Endothelial cell of umbilical vein (primary cell): Measurements from ENCODE around the gene CNTD1. TPM values are rescaled to one million over a fixed set of nuclear protein-coding genes. Genes with fewer than 3 reads are reported as not detected.

Experiments
- BruUV-seq: library from RNA; stranded (reverse); fragments of 400-500 nt; replicated peaks from 2 replicates; lab custom pipeline; 2021; lab: Mats Ljungman, UMichigan
- CTCF ChIA-PET: fragments of 300-600, 350-600 bp; sonication (Branson Sonifier 250); formaldehyde crosslinking; loops from one replicate; lab custom pipeline; 2021; ENCODE audit warnings: antibody characterized with exemption, inconsistent platforms; lab: Charles Lee
- POLR2A ChIA-PET: fragments of 300-600, 350-600 bp; sonication (Branson Sonifier 250); formaldehyde crosslinking; loops from one replicate; lab custom pipeline; 2021; ENCODE audit warnings: antibody characterized with exemption, inconsistent platforms; lab: Charles Lee
- DNase-seq: peaks from one replicate; pipeline ENCODE4 v3.0.0-alpha.2; 2011; ENCODE audit warnings: low read depth, low spot score
- FAIRE-seq: peaks from 2 replicates; lab custom pipeline; 2011; peaks lifted over from hg19 to GRCh38; lab: Jason Lieb, UNC
- H2AFZ ChIP-seq: 2 replicates; pipeline ENCODE4 v1.6.0; 2012; ENCODE audit warnings: low read depth, low read length, control low read depth, inconsistent platforms
- H3K27ac ChIP-seq: 2 replicates; pipeline ENCODE4 v1.5.1; 2011; ENCODE audit warnings: low read depth, mild to moderate bottlenecking, control low read depth, low read length, moderate library complexity; ENCODE audit not compliant: insufficient read depth
- H3K27me3 ChIP-seq, 2 experiments: 2 replicates each; pipeline versions ENCODE4 v1.6.0 to v1.6.1; 2011; ENCODE audit warnings: low read length in 2 of 2, mixed read lengths in 1 of 2; ENCODE audit not compliant: control insufficient read depth in 2 of 2, insufficient read depth in 2 of 2
- H3K36me3 ChIP-seq, 2 experiments: 2 replicates in 1 of 2; 3 replicates in 1 of 2; pipeline ENCODE4 v1.5.1; 2011; ENCODE audit warnings: low read length in 2 of 2, mild to moderate bottlenecking in 1 of 2, moderate library complexity in 1 of 2; ENCODE audit not compliant: control insufficient read depth in 2 of 2, insufficient read depth in 2 of 2; ENCODE audit errors: extremely low read depth in 1 of 2
- H3K4me1 ChIP-seq: 3 replicates; pipeline ENCODE4 v1.5.1; 2011; ENCODE audit warnings: mild to moderate bottlenecking, low read length; ENCODE audit not compliant: control insufficient read depth, insufficient read depth; ENCODE audit errors: extremely low read depth
- H3K4me2 ChIP-seq: 2 replicates; pipeline ENCODE4 v1.6.1; 2011; ENCODE audit warnings: low read length, control low read depth, mixed read lengths; ENCODE audit not compliant: insufficient read depth
- H3K4me3 ChIP-seq, 3 experiments: fragments of 200-600 bp in 1 of 3; sonication (generic), shearing (Covaris generic) in 1 of 3; replicated peaks in 1 of 3; 2 replicates each; pipeline ENCODE4 v1.5.1; 2011 to 2016; ENCODE audit warnings: control low read depth in 3 of 3, low read length in 3 of 3, mild to moderate bottlenecking in 2 of 3, inconsistent platforms in 1 of 3, low read depth in 1 of 3, moderate library complexity in 1 of 3; ENCODE audit not compliant: insufficient read depth in 1 of 3
- H3K79me2 ChIP-seq: 2 replicates; pipeline ENCODE4 v1.6.0; 2012; ENCODE audit warnings: low read length, inconsistent platforms; ENCODE audit not compliant: control insufficient read depth, insufficient read depth
- H3K9ac ChIP-seq: replicated peaks from 2 replicates; pipeline ENCODE3; 2011; ENCODE audit warnings: low read length, control low read depth; ENCODE audit not compliant: insufficient read depth; ENCODE audit errors: extremely low read depth
- H3K9me1 ChIP-seq: replicated peaks from 3 replicates; pipeline ENCODE4 v1.6.0; 2011; ENCODE audit warnings: mild to moderate bottlenecking, low read length; ENCODE audit not compliant: control insufficient read depth, insufficient read depth; ENCODE audit errors: extremely low read depth
- H3K9me3 ChIP-seq: replicated peaks from 2 replicates; pipeline ENCODE4 v1.5.1; 2012; ENCODE audit warnings: low read length, inconsistent platforms; ENCODE audit not compliant: control insufficient read depth, insufficient read depth
- H4K20me1 ChIP-seq: replicated peaks from 2 replicates; pipeline ENCODE3; 2011; ENCODE audit warnings: mild to moderate bottlenecking, low read length; ENCODE audit not compliant: control insufficient read depth, insufficient read depth; ENCODE audit errors: extremely low read depth
- EZH2 ChIP-seq: IDR thresholded peaks from 2 replicates; pipeline ENCODE4 v1.6.1; 2012; ENCODE audit warnings: borderline replicate concordance, low read depth, mild to moderate bottlenecking, moderate library complexity, low read length, inconsistent platforms; ENCODE audit not compliant: severe bottlenecking
- JUN ChIP-seq: IDR thresholded peaks from 2 replicates; pipeline ENCODE4 v1.6.1; 2011; ENCODE audit warnings: borderline replicate concordance, low read depth; ENCODE audit not compliant: insufficient read length, insufficient read depth
- MAX ChIP-seq: IDR thresholded peaks from 2 replicates; pipeline ENCODE4 v1.6.1; 2011; ENCODE audit not compliant: insufficient read depth, insufficient read length
- POLR2AphosphoS5 ChIP-seq: IDR thresholded peaks from 2 replicates; pipeline ENCODE4 v1.6.1; 2012; ENCODE audit warnings: low read depth, mild to moderate bottlenecking, control low read depth, low read length, moderate library complexity; ENCODE audit not compliant: insufficient read depth
- dilution Hi-C: fragments of 300-500 bp; cut with MboI; formaldehyde crosslinking; loops from one replicate; pipeline ENCODE4 v1.15.0; 2019; ENCODE audit warnings: low sequenced_read_pairs; ENCODE audit not compliant: extremely low pct_ligation_motif_present
- intact Hi-C: fragments of 100-400 bp; cut with micrococcal nuclease; formaldehyde crosslinking; loops from one replicate; pipeline ENCODE4 v1.10.0; 2022
- microRNA-seq: library from miRNA; unstranded; fragments of <30 nt; microRNA quantifications from one replicate; pipeline ENCODE4 v1.2.0, GENCODE V29; 2021; ENCODE audit warnings: borderline number of aligned reads, borderline replicate concordance
- polyA plus RNA-seq, 4 experiments: library from polyadenylated mRNA; depleted of rRNA in 3 of 4; stranded (reverse) in 3 of 4; unstranded in 1 of 4; fragments of >200 nt; gene quantifications; 2 replicates each; pipeline versions ENCODE4 v1.2.1 to v1.2.3, GENCODE V29; 2011 to 2012; ENCODE audit warnings: missing spikeins in 1 of 4
- small RNA-seq: library from RNA; depleted of rRNA; stranded (forward); fragments of <200 nt; gene quantifications from one replicate; pipeline ENCODE3, GENCODE V24; 2012; ENCODE audit warnings: low replicate concordance, low read depth; ENCODE audit not compliant: insufficient read depth, insufficient read length
- total RNA-seq: library from RNA; stranded (reverse); gene quantifications from 2 replicates; pipeline ENCODE4 v1.2.3, GENCODE V29; 2021

The CNTD1 gene
- total and polyA plus RNA-seq, 2 donors (not counting 3 experiments of a cell fraction or from before 2014, with no cell fraction given): not detected

GRCh38 chr17:42857389-42857788, 58.7 kb downstream of the CNTD1 start:
- Histone ChIP-seq H3K27ac (no peak overlapping the region), H2AFZ (no peak overlapping the region), H3K9me3 (no peaks in the 10 kb centered on the region), H3K4me2 (no peak overlapping the region), H3K4me1 (no peaks in the 10 kb centered on the region), H3K36me3 (no peaks in the 10 kb centered on the region), H3K4me3 (no peak overlapping the region), H3K9me1 (no peaks in the 10 kb centered on the region), H3K27me3 (no peaks in the 10 kb centered on the region), H3K79me2 (no peaks in the 10 kb centered on the region), H3K9ac (no peak overlapping the region), H4K20me1 (no peaks in the 10 kb centered on the region)
- no peak for TF ChIP-seq POLR2AphosphoS5
- TF ChIP-seq MAX: no peak
- no peak for TF ChIP-seq JUN
- TF ChIP-seq EZH2: no peak
- CTCF ChIA-PET: interaction anchor here (3.1 kb wide), 1 partner anchor 72 kb away, joined by 11 read pairs; no protein-coding TSS in a partner anchor
- DNase-seq (no peak), FAIRE-seq (no peak)
- POLR2A ChIA-PET: no interaction called here
- dilution Hi-C loops: no loop called here
- BruUV-seq: no TSS peak
- intact Hi-C loops: no loop called here

Small RNAs within 50 kb of the gene (microRNA-seq; reads per million reads assigned to microRNA genes)
- 1.5 reads per million for gene MIR6781

Small RNAs within 50 kb of the gene (small RNA-seq; reads per million reads assigned to genes)
- not detected for gene HMGN2P15
- gene MIR6781: not detected

Other genes with a start within 250 kb of the CNTD1 start
- gene HSD17B1, start 245.9 kb upstream of the CNTD1 start, total RNA-seq: 0.62 and 1.0 TPM in 2 replicates
- 0.22 and 0.41 TPM in 2 replicates for gene HSD17B1, start 245.9 kb upstream of the CNTD1 start, polyA plus RNA-seq
- 69.2 and 77.7 TPM in 2 replicates for gene COASY, start 236.7 kb upstream of the CNTD1 start, total RNA-seq
- 39.6 and 52.6 TPM in 2 replicates for gene COASY, start 236.7 kb upstream of the CNTD1 start, polyA plus RNA-seq
- gene MLX, start 231.8 kb upstream of the CNTD1 start, total RNA-seq: 40.3 and 40.9 TPM in 2 replicates
- gene MLX, start 231.8 kb upstream of the CNTD1 start, polyA plus RNA-seq: 41.1 and 42.7 TPM in 2 replicates
- 19.3 and 20.8 TPM in 2 replicates for gene PSMC3IP, start 221.1 kb upstream of the CNTD1 start, total RNA-seq
- 5.5 and 5.9 TPM in 2 replicates for gene PSMC3IP, start 221.1 kb upstream of the CNTD1 start, polyA plus RNA-seq
- gene RETREG3, start 189.5 kb upstream of the CNTD1 start, total RNA-seq: 52.3 and 53.4 TPM in 2 replicates
- gene RETREG3, start 189.5 kb upstream of the CNTD1 start, polyA plus RNA-seq: 32.6 and 36.2 TPM in 2 replicates
- 96.9 and 102 TPM in 2 replicates for gene TUBG1, start 189.2 kb upstream of the CNTD1 start, total RNA-seq
- 132 and 173 TPM in 2 replicates for gene TUBG1, start 189.2 kb upstream of the CNTD1 start, polyA plus RNA-seq
- gene TUBG2, start 139.6 kb upstream of the CNTD1 start, total RNA-seq: 13.1 and 13.2 TPM in 2 replicates
- gene TUBG2, start 139.6 kb upstream of the CNTD1 start, polyA plus RNA-seq: 17.7 and 19.4 TPM in 2 replicates
- gene PLEKHH3, start 121.9 kb upstream of the CNTD1 start, total RNA-seq: 11.3 and 13.2 TPM in 2 replicates
- gene PLEKHH3, start 121.9 kb upstream of the CNTD1 start, polyA plus RNA-seq: 5.4 and 6.8 TPM in 2 replicates
- 1.3 TPM in 1 of 2 replicates, not detected in the other for gene CCR10, start 117.0 kb upstream of the CNTD1 start, total RNA-seq
- gene CCR10, start 117.0 kb upstream of the CNTD1 start, polyA plus RNA-seq: 1.1 and 1.4 TPM in 2 replicates
- gene CNTNAP1, start 116.3 kb upstream of the CNTD1 start, total RNA-seq: 3.6 and 44.8 TPM in 2 replicates
- 26.3 and 27.3 TPM in 2 replicates for gene CNTNAP1, start 116.3 kb upstream of the CNTD1 start, polyA plus RNA-seq
- 29.8 and 31.4 TPM in 2 replicates for gene EZH1, start 53.8 kb upstream of the CNTD1 start, total RNA-seq
- 27.8 and 33.7 TPM in 2 replicates for gene EZH1, start 53.8 kb upstream of the CNTD1 start, polyA plus RNA-seq
- gene RAMP2, start 37.6 kb upstream of the CNTD1 start, total RNA-seq: 71.0 and 106 TPM in 2 replicates
- gene RAMP2, start 37.6 kb upstream of the CNTD1 start, polyA plus RNA-seq: 192 and 262 TPM in 2 replicates
- 45.0 and 47.1 TPM in 2 replicates for gene VPS25, start 25.4 kb upstream of the CNTD1 start, total RNA-seq
- gene VPS25, start 25.4 kb upstream of the CNTD1 start, polyA plus RNA-seq: 86.8 and 107 TPM in 2 replicates
- 1.9 TPM in 2 replicates for gene WNK4, start 18.3 kb upstream of the CNTD1 start, total RNA-seq
- gene WNK4, start 18.3 kb upstream of the CNTD1 start, polyA plus RNA-seq: 0.48 and 0.84 TPM in 2 replicates
- gene COA3, start 157 bp upstream of the CNTD1 start, total RNA-seq: 56.6 and 57.5 TPM in 2 replicates
- gene COA3, start 157 bp upstream of the CNTD1 start, polyA plus RNA-seq: 126 and 139 TPM in 2 replicates
- gene BECN1, start 25.4 kb downstream of the CNTD1 start, total RNA-seq: 92.3 and 93.5 TPM in 2 replicates
- gene BECN1, start 25.4 kb downstream of the CNTD1 start, polyA plus RNA-seq: 51.4 and 63.1 TPM in 2 replicates
- gene PSME3, start 34.5 kb downstream of the CNTD1 start, total RNA-seq: 126 and 133 TPM in 2 replicates
- 94.7 and 98.4 TPM in 2 replicates for gene PSME3, start 34.5 kb downstream of the CNTD1 start, polyA plus RNA-seq
- gene AOC2, start 45.7 kb downstream of the CNTD1 start, total RNA-seq: 1.6 and 1.9 TPM in 2 replicates
- 0.62 and 0.65 TPM in 2 replicates for gene AOC2, start 45.7 kb downstream of the CNTD1 start, polyA plus RNA-seq
- 0.27 and 0.44 TPM in 2 replicates for gene AOC3, start 52.3 kb downstream of the CNTD1 start, total RNA-seq
- gene AOC3, start 52.3 kb downstream of the CNTD1 start, polyA plus RNA-seq: 0.11 and 0.19 TPM in 2 replicates
- gene G6PC1, start 101.9 kb downstream of the CNTD1 start, total RNA-seq: not detected in 2 replicates
- gene G6PC1, start 101.9 kb downstream of the CNTD1 start, polyA plus RNA-seq: not detected in 2 replicates
- gene AARSD1, start 165.6 kb downstream of the CNTD1 start, total RNA-seq: 39.7 and 53.2 TPM in 2 replicates
- 38.3 and 42.8 TPM in 2 replicates for gene AARSD1, start 165.6 kb downstream of the CNTD1 start, polyA plus RNA-seq
- gene PTGES3L, start 181.2 kb downstream of the CNTD1 start, total RNA-seq: not detected in 2 replicates
- gene PTGES3L, start 181.2 kb downstream of the CNTD1 start, polyA plus RNA-seq: 0.23 and 0.45 TPM in 2 replicates
- 11.7 and 12.0 TPM in 2 replicates for gene RUNDC1, start 181.7 kb downstream of the CNTD1 start, total RNA-seq
- 7.3 and 9.2 TPM in 2 replicates for gene RUNDC1, start 181.7 kb downstream of the CNTD1 start, polyA plus RNA-seq
- 1,014 and 1,102 TPM in 2 replicates for gene RPL27, start 199.6 kb downstream of the CNTD1 start, total RNA-seq
- 2,467 and 2,620 TPM in 2 replicates for gene RPL27, start 199.6 kb downstream of the CNTD1 start, polyA plus RNA-seq
- gene IFI35, start 207.9 kb downstream of the CNTD1 start, total RNA-seq: 9.4 and 11.1 TPM in 2 replicates
- 22.5 and 23.5 TPM in 2 replicates for gene IFI35, start 207.9 kb downstream of the CNTD1 start, polyA plus RNA-seq
- gene VAT1, start 223.5 kb downstream of the CNTD1 start, total RNA-seq: 482 and 487 TPM in 2 replicates
- 339 and 370 TPM in 2 replicates for gene VAT1, start 223.5 kb downstream of the CNTD1 start, polyA plus RNA-seq
- gene RND2, start 226.4 kb downstream of the CNTD1 start, total RNA-seq: 0.53 and 0.97 TPM in 2 replicates
- 0.60 and 0.81 TPM in 2 replicates for gene RND2, start 226.4 kb downstream of the CNTD1 start, polyA plus RNA-seq